A673 (cell line): ENCODE results near the gene ADAMTS12. TPM values are rescaled to one million over a fixed set of nuclear protein-coding genes. Genes with fewer than 3 reads are reported as not detected.

ENCODE experiments used
- BruUV-seq: library from RNA; stranded (reverse); fragments of 400-500 nt; replicated peaks from 2 replicates; lab custom pipeline; 2021; lab: Mats Ljungman, UMichigan
- CTCF ChIA-PET: fragments of 300-600 bp; sonication (Branson Sonifier 250); formaldehyde crosslinking; loops from one replicate; lab custom pipeline; 2022; ENCODE audit warnings: antibody characterized with exemption; lab: Charles Lee
- POLR2A ChIA-PET: fragments of 300-600 bp; sonication (Branson Sonifier 250); formaldehyde crosslinking; loops from one replicate; lab custom pipeline; 2022; ENCODE audit warnings: antibody characterized with exemption; ENCODE audit not compliant: low non-redundant PET; lab: Charles Lee
- DNase-seq: peaks from one replicate; pipeline ENCODE4 v3.0.0-alpha.2; 2015; ENCODE audit warnings: low spot score
- H3K27ac ChIP-seq: fragments of 200-600 bp; sonication (generic); 2 replicates; pipeline ENCODE4 v1.5.1; 2016; ENCODE audit warnings: mixed run types, low read depth, mild to moderate bottlenecking, mixed read lengths, antibody characterized with exemption, low read length; ENCODE audit not compliant: poor library complexity, severe bottlenecking
- H3K27me3 ChIP-seq: fragments of 200-600 bp; sonication (generic); replicated peaks from 2 replicates; pipeline ENCODE4 v1.6.1; 2017; ENCODE audit warnings: mixed run types, low read depth, mild to moderate bottlenecking, mixed read lengths, antibody characterized with exemption, low read length; ENCODE audit not compliant: insufficient read depth, poor library complexity
- H3K36me3 ChIP-seq: fragments of 200-600 bp; sonication (generic); 2 replicates; pipeline ENCODE4 v1.6.1; 2016; ENCODE audit warnings: mixed run types, mild to moderate bottlenecking, mixed read lengths, antibody characterized with exemption, low read length; ENCODE audit not compliant: insufficient read depth, poor library complexity, severe bottlenecking
- H3K4me1 ChIP-seq: fragments of 200-600 bp; sonication (generic); 2 replicates; pipeline ENCODE4 v1.6.1; 2017; ENCODE audit warnings: mixed run types, mild to moderate bottlenecking, mixed read lengths, antibody characterized with exemption, low read length; ENCODE audit not compliant: insufficient read depth, poor library complexity, severe bottlenecking
- H3K4me3 ChIP-seq: fragments of 200-600 bp; sonication (generic); 2 replicates; pipeline ENCODE4 v1.5.1; 2016; ENCODE audit warnings: low read depth, mixed run types, mild to moderate bottlenecking, mixed read lengths, low read length; ENCODE audit not compliant: poor library complexity, severe bottlenecking
- H3K9me3 ChIP-seq: fragments of 200-600 bp; sonication (generic); 2 replicates; pipeline ENCODE4 v1.6.1; 2016; ENCODE audit warnings: mixed run types, low read depth, mild to moderate bottlenecking, mixed read lengths, antibody characterized with exemption, low read length; ENCODE audit not compliant: poor library complexity, severe bottlenecking
- CTCF ChIP-seq: fragments of 300-800, 200-600 bp; sonication (generic); conservative IDR thresholded peaks from 2 replicates; pipeline ENCODE4 v1.5.1; 2017; ENCODE audit warnings: low read depth, mild to moderate bottlenecking, antibody characterized with exemption, low read length, moderate library complexity, mixed read lengths
- EZH2 ChIP-seq: fragments of 200-600 bp; sonication (generic); IDR thresholded peaks from 2 replicates; pipeline ENCODE4 v1.6.1; 2017; ENCODE audit warnings: borderline replicate concordance, low read depth, mild to moderate bottlenecking, mixed read lengths, antibody characterized with exemption, low read length; ENCODE audit not compliant: poor library complexity, severe bottlenecking
- intact Hi-C: fragments of 100-400 bp; cut with micrococcal nuclease; formaldehyde crosslinking; loops from one replicate; pipeline ENCODE4 v1.10.0; 2022; ENCODE audit not compliant: unreplicated experiment
- total RNA-seq: library from RNA; stranded (reverse); gene quantifications from 2 replicates; pipeline ENCODE4 v1.2.3, GENCODE V29; 2021

The ADAMTS12 gene
- total RNA-seq, 1 experiment from 2014 or later, result 0.84 TPM

GRCh38 chr5:33536802-33537201, 355.0 kb downstream of the ADAMTS12 start:
- Histone ChIP-seq H3K36me3 (no peaks in the 10 kb centered on the region), H3K9me3 (no peaks in the 10 kb centered on the region), H3K4me1 (no peaks in the 10 kb centered on the region), H3K27ac (no peak overlapping the region), H3K4me3 (no peak overlapping the region), H3K27me3 (no peaks in the 10 kb centered on the region)
- no peak for TF ChIP-seq EZH2
- no peak for TF ChIP-seq CTCF
- CTCF ChIA-PET, result no interaction called here
- DNase-seq, result no peak
- intact Hi-C loops, result no loop called here
- BruUV-seq, result no TSS peak
- POLR2A ChIA-PET, result no interaction called here

- Histone ChIP-seq H3K4me3 (no peak overlapping the region), H3K4me1 (peaks cover 11% of the 10 kb centered on the region), H3K36me3 (no peaks in the 10 kb centered on the region), H3K27me3 (no peaks in the 10 kb centered on the region), H3K9me3 (no peaks in the 10 kb centered on the region), H3K27ac (no peak overlapping the region)
- no TSS peak for BruUV-seq
- no peak for TF ChIP-seq EZH2
- no peak for TF ChIP-seq CTCF
- no peak for DNase-seq
- intact Hi-C loops, result no loop called here
- ChIA-PET POLR2A (no interaction called here), CTCF (no interaction called here)
Measured at GRCh38 chr5:33531824-33532223, 360.0 kb downstream of the ADAMTS12 start.

- H3K27me3 ChIP-seq, result no peaks in the 10 kb centered on the region
- H3K9me3 ChIP-seq, result no peaks in the 10 kb centered on the region
- intact Hi-C loops, result no loop called here
- POLR2A ChIA-PET, result no interaction called here
- TF ChIP-seq CTCF (no peak), EZH2 (no peak)
- DNase-seq, result no peak
- H3K36me3 ChIP-seq, result no peaks in the 10 kb centered on the region
- CTCF ChIA-PET, result no interaction called here
- BruUV-seq, result no TSS peak
- H3K27ac ChIP-seq, result no peak overlapping the region
- H3K4me1 ChIP-seq, result peaks cover 19% of the 10 kb centered on the region
- no peak overlapping the region for H3K4me3 ChIP-seq
Measured at GRCh38 chr5:33531037-33531298, 360.8 kb downstream of the ADAMTS12 start.
